H9 (cell line): Measurements from ENCODE around the gene IL33. TPM values are rescaled to one million over a fixed set of nuclear protein-coding genes. Genes with fewer than 3 reads are reported as not detected.

Experiments
- DNase-seq: peaks from one replicate; pipeline ENCODE4 v3.0.0-alpha.2; 2017
- H2AFZ ChIP-seq: one replicate; pipeline ENCODE4 v1.6.1; 2013; ENCODE audit warnings: mild to moderate bottlenecking, low read length, control low read depth, moderate library complexity
- H2AK5ac ChIP-seq: 2 replicates; pipeline ENCODE4 v1.6.1; 2013; ENCODE audit warnings: low read length, control low read depth, mixed read lengths; ENCODE audit not compliant: insufficient read length
- H2BK120ac ChIP-seq: one replicate; pipeline ENCODE4 v1.6.1; 2013; ENCODE audit warnings: low read depth, mild to moderate bottlenecking, low read length, control low read depth, inconsistent platforms; ENCODE audit not compliant: poor library complexity, severe bottlenecking
- H2BK12ac ChIP-seq: 2 replicates; pipeline ENCODE4 v1.6.1; 2013; ENCODE audit warnings: low read length, control low read depth, mixed read lengths, low read depth; ENCODE audit not compliant: insufficient read length
- H2BK15ac ChIP-seq: 2 replicates; pipeline ENCODE4 v1.6.1; 2013; ENCODE audit warnings: low read depth, low read length, control low read depth
- H2BK20ac ChIP-seq: one replicate; pipeline ENCODE4 v1.6.1; 2013; ENCODE audit warnings: low read depth, mild to moderate bottlenecking, low read length, control low read depth, inconsistent platforms; ENCODE audit not compliant: poor library complexity, severe bottlenecking
- H2BK5ac ChIP-seq: 2 replicates; pipeline ENCODE4 v1.6.1; 2013; ENCODE audit warnings: low read length, control low read depth, mixed read lengths; ENCODE audit not compliant: insufficient read length
- H3K14ac ChIP-seq: 2 replicates; pipeline ENCODE4 v1.6.1; 2013; ENCODE audit warnings: low read length, control low read depth; ENCODE audit not compliant: insufficient read depth
- H3K18ac ChIP-seq: 2 replicates; pipeline ENCODE4 v1.6.1; 2013; ENCODE audit warnings: low read depth, mild to moderate bottlenecking, mixed read lengths, low read length, control low read depth; ENCODE audit not compliant: insufficient read length
- H3K23ac ChIP-seq: 2 replicates; pipeline ENCODE4 v1.6.1; 2013; ENCODE audit warnings: low read length, control low read depth, mixed read lengths, low read depth; ENCODE audit not compliant: insufficient read length
- H3K23me2 ChIP-seq: 2 replicates; pipeline ENCODE4 v1.6.1; 2013; ENCODE audit warnings: low read depth, mild to moderate bottlenecking, mixed read lengths, low read length, control low read depth; ENCODE audit not compliant: insufficient read length, poor library complexity, severe bottlenecking
- H3K27ac ChIP-seq: 2 replicates; pipeline ENCODE4 v1.5.1; 2013; ENCODE audit warnings: low read length, control low read depth, mixed read lengths, low read depth; ENCODE audit not compliant: insufficient read length
- H3K27me3 ChIP-seq: 2 replicates; pipeline ENCODE4 v1.6.1; 2013; ENCODE audit warnings: low read length, control low read depth, inconsistent platforms; ENCODE audit not compliant: insufficient read depth
- H3K4ac ChIP-seq: 2 replicates; pipeline ENCODE4 v1.6.1; 2013; ENCODE audit warnings: low read depth, mild to moderate bottlenecking, control low read depth, inconsistent platforms, low read length, moderate library complexity
- H3K4me1 ChIP-seq: 2 replicates; pipeline ENCODE4 v1.6.1; 2013; ENCODE audit warnings: low read length, control low read depth, inconsistent platforms; ENCODE audit not compliant: insufficient read depth
- H3K4me2 ChIP-seq: 2 replicates; pipeline ENCODE4 v1.6.1; 2013; ENCODE audit warnings: low read length, control low read depth, mixed read lengths; ENCODE audit not compliant: insufficient read length, insufficient read depth
- H3K56ac ChIP-seq: 2 replicates; pipeline ENCODE4 v1.6.1; 2013; ENCODE audit warnings: low read depth, mild to moderate bottlenecking, mixed read lengths, low read length, control low read depth; ENCODE audit not compliant: insufficient read length
- H3K79me1 ChIP-seq: 2 replicates; pipeline ENCODE4 v1.6.1; 2013; ENCODE audit warnings: low read depth, mild to moderate bottlenecking, moderate library complexity, low read length, control low read depth, inconsistent platforms; ENCODE audit not compliant: insufficient read depth, poor library complexity, severe bottlenecking
- H3K79me2 ChIP-seq: 2 replicates; pipeline ENCODE4 v1.6.1; 2013; ENCODE audit warnings: low read length, control low read depth, inconsistent platforms; ENCODE audit not compliant: insufficient read depth
- H3K9ac ChIP-seq: 2 replicates; pipeline ENCODE4 v1.6.1; 2013; ENCODE audit warnings: low read length, control low read depth, mixed read lengths; ENCODE audit not compliant: insufficient read length; ENCODE audit errors: extremely low read depth
- H3K9me3 ChIP-seq: one replicate; pipeline ENCODE4 v1.6.1; 2013; ENCODE audit warnings: low read depth, low read length, inconsistent platforms; ENCODE audit not compliant: control insufficient read depth
- H3T11ph ChIP-seq: one replicate; pipeline ENCODE4 v1.6.1; 2013; ENCODE audit warnings: mild to moderate bottlenecking, low read length, control low read depth, inconsistent platforms
- H4K20me1 ChIP-seq: one replicate; pipeline ENCODE4 v1.6.1; 2013; ENCODE audit not compliant: control insufficient read depth, insufficient read length, insufficient read depth
- H4K5ac ChIP-seq: 2 replicates; pipeline ENCODE4 v1.6.1; 2013; ENCODE audit warnings: low read depth, mild to moderate bottlenecking, mixed read lengths, low read length, control low read depth; ENCODE audit not compliant: insufficient read length
- H4K8ac ChIP-seq: replicated peaks from 2 replicates; pipeline ENCODE4 v1.6.1; 2013; ENCODE audit warnings: low read length, control low read depth, mixed read lengths, low read depth; ENCODE audit not compliant: insufficient read length
- H4K91ac ChIP-seq: 2 replicates; pipeline ENCODE4 v1.6.1; 2013; ENCODE audit warnings: low read depth, mild to moderate bottlenecking, moderate library complexity, mixed read lengths, low read length, control low read depth; ENCODE audit not compliant: insufficient read length
- H3K27ac Mint-ChIP-seq, 3 experiments: 2 replicates in 2 of 3; 3 replicates in 1 of 3; pipeline ENCODE4 v1.8.0; 2020 to 2021; ENCODE audit warnings: mixed read lengths in 3 of 3, mild to moderate bottlenecking in 1 of 3, moderate library complexity in 1 of 3
- H3K27me3 Mint-ChIP-seq: 2 replicates; pipeline ENCODE4 v1.8.0; 2021; ENCODE audit warnings: low read depth, mild to moderate bottlenecking, moderate library complexity, mixed read lengths
- H3K36me3 Mint-ChIP-seq, 3 experiments: 2 replicates in 2 of 3; 3 replicates in 1 of 3; pipeline ENCODE4 v1.8.0; 2020 to 2021; ENCODE audit warnings: low read depth in 3 of 3, mixed read lengths in 3 of 3; ENCODE audit not compliant: insufficient read depth in 1 of 3
- H3K4me1 Mint-ChIP-seq, 2 experiments: 2 replicates each; pipeline ENCODE4 v1.8.0; 2020; ENCODE audit warnings: mixed read lengths in 2 of 2
- H3K4me3 Mint-ChIP-seq, 2 experiments: 2 replicates in 1 of 2; 3 replicates in 1 of 2; pipeline ENCODE4 v1.8.0; 2020 to 2021; ENCODE audit warnings: mild to moderate bottlenecking in 2 of 2, mixed read lengths in 2 of 2, moderate library complexity in 1 of 2
- H3K9me3 Mint-ChIP-seq, 2 experiments: 2 replicates in 1 of 2; 3 replicates in 1 of 2; pipeline ENCODE4 v1.8.0; 2020; ENCODE audit warnings: mild to moderate bottlenecking in 2 of 2, mixed read lengths in 2 of 2, moderate library complexity in 1 of 2
- CTCF ChIP-seq: fragments of 200-600 bp; sonication (generic); conservative IDR thresholded peaks from 3 replicates; pipeline ENCODE4 v1.8.0; 2021; ENCODE audit warnings: antibody characterized with exemption, mild to moderate bottlenecking
- total RNA-seq: library from RNA; stranded (reverse); gene quantifications from 2 replicates; pipeline ENCODE4 v1.2.1, GENCODE V29; 2021

The IL33 gene
- total RNA-seq, 1 experiment from 2014 or later, result not detected

- H2AK5ac ChIP-seq, result no peak overlapping the region
- H3K56ac ChIP-seq, result no peak overlapping the region
- H3K27ac ChIP-seq, result no peak overlapping the region
- no peak overlapping the region for H2BK5ac ChIP-seq
- Mint-ChIP-seq H3K36me3 (no peaks in the 10 kb centered on the region), H3K4me1 (no peaks in the 10 kb centered on the region), H3K27me3 (no peaks in the 10 kb centered on the region), H3K4me3 (no peak overlapping the region), H3K27ac (no peak overlapping the region), H3K9me3 (no peaks in the 10 kb centered on the region)
- no peak overlapping the region for H3K23ac ChIP-seq
- H2AFZ ChIP-seq, result no peak overlapping the region
- H3K9me3 ChIP-seq, result no peaks in the 10 kb centered on the region
- H3K4me1 ChIP-seq, result no peaks in the 10 kb centered on the region
- no peak overlapping the region for H4K91ac ChIP-seq
- no peak overlapping the region for H3K4me2 ChIP-seq
- no peaks in the 10 kb centered on the region for H3K27me3 ChIP-seq
- no peaks in the 10 kb centered on the region for H3K23me2 ChIP-seq
- no peak overlapping the region for H3K18ac ChIP-seq
- no peaks in the 10 kb centered on the region for H3K79me1 ChIP-seq
- H2BK120ac ChIP-seq, result no peak overlapping the region
- H2BK12ac ChIP-seq, result no peak overlapping the region
- no peaks in the 10 kb centered on the region for H4K20me1 ChIP-seq
- H3K4ac ChIP-seq, result no peak overlapping the region
- no peaks in the 10 kb centered on the region for H3K79me2 ChIP-seq
- H2BK20ac ChIP-seq, result no peak overlapping the region
- no peak overlapping the region for H2BK15ac ChIP-seq
- no peak for TF ChIP-seq CTCF
- H3K14ac ChIP-seq, result no peak overlapping the region
- no peak overlapping the region for H3T11ph ChIP-seq
- no peak overlapping the region for H3K9ac ChIP-seq
- no peak overlapping the region for H4K5ac ChIP-seq
- no peak overlapping the region for H4K8ac ChIP-seq
- no peak for DNase-seq
Measured at GRCh38 chr9:6302417-6302816, 86.8 kb downstream of the IL33 start.
